Left ventricle myocardium inferior (tissue), 1 donor: ENCODE results near the gene VTI1A. TPM values are rescaled to one million over a fixed set of nuclear protein-coding genes. Genes with fewer than 3 reads are reported as not detected.

Source experiments
- DNase-seq: peaks from one replicate; pipeline ENCODE4 v3.0.0-alpha.2; 2020
- H3K27ac ChIP-seq: fragments of 200-600 bp; replicated peaks from 2 replicates; pipeline ENCODE4 v1.8.0; 2021
- H3K27me3 ChIP-seq: fragments of 200-600 bp; 2 replicates; pipeline ENCODE4 v1.8.0; 2021; ENCODE audit warnings: low read depth
- H3K36me3 ChIP-seq: fragments of 200-600 bp; 2 replicates; pipeline ENCODE4 v1.8.0; 2021
- H3K4me1 ChIP-seq: fragments of 200-600 bp; 2 replicates; pipeline ENCODE4 v1.8.0; 2021
- H3K4me3 ChIP-seq: fragments of 200-600 bp; 2 replicates; pipeline ENCODE4 v1.8.0; 2021; ENCODE audit warnings: mild to moderate bottlenecking, moderate library complexity
- H3K9me3 ChIP-seq: fragments of 200-600 bp; replicated peaks from 2 replicates; pipeline ENCODE4 v1.8.0; 2021
- intact Hi-C: fragments of 100-400 bp; cut with micrococcal nuclease; formaldehyde crosslinking; loops from one replicate; pipeline ENCODE4 v1.11.0; 2022
- total RNA-seq: library from RNA; stranded (reverse); fragmentation: NEBNext Ultra II Directional; extraction: Animal tissue kit (Norgen Biotek cat#: 25700); gene quantifications from one replicate; pipeline ENCODE4 v1.2.1, GENCODE V29; 2021
- TF ChIP-seq, protein P1 (sequence below): fragments of 200-600 bp; IDR thresholded peaks from 2 replicates; pipeline ENCODE4 v1.8.0; 2021; ENCODE audit warnings: antibody characterized with exemption, mild to moderate bottlenecking, borderline replicate concordance
- donor health status: DM: no; HTN: yes; CAD: no; lungs with severe emphysema.

Gene VTI1A
- total RNA-seq, 1 donor from 2014 or later, result 20.5 TPM

DNA sequence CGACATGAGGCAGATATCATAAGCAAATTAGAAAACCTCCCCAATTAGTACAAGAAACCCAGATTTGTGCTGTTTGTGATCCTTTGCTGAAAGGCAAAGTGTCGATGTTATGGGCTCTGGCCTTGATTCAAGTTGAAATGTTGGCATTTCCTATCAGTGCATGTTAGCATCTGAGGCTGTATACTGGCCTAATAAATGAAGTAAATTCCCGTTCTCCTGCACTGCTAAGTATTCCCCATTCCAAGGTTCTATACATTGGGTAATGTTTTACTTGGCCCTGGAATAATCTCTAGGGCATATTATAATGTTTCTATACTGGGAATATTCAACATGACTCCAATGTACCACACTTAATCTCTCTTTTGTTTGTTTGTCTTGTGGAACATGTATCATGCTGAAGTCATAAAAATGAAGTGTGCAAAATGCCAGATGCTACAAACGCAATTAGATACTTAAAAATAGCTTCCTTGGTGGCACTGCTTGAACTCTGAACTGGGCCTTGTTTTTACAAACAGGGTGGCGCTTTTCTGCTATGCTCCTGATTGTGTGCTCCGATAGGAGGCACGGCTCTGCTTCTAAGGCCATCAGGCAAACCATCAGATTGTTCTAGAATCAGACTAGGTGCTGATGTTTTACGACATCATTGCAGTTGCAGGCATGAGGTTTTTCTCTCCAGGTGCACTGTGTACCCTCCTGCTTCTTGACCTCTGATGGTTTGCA lies 346.3 kb downstream of the VTI1A start:
- Histone ChIP-seq H3K9me3 (peaks cover 15% of the 10 kb centered on the region), H3K4me1 (peaks cover 14% of the 10 kb centered on the region), H3K27ac (peak overlapping the region; percentile 43), H3K27me3 (no peaks in the 10 kb centered on the region), H3K4me3 (peak overlapping the region; percentile 15), H3K36me3 (no peaks in the 10 kb centered on the region)
- TF ChIP-seq, protein P1, sequence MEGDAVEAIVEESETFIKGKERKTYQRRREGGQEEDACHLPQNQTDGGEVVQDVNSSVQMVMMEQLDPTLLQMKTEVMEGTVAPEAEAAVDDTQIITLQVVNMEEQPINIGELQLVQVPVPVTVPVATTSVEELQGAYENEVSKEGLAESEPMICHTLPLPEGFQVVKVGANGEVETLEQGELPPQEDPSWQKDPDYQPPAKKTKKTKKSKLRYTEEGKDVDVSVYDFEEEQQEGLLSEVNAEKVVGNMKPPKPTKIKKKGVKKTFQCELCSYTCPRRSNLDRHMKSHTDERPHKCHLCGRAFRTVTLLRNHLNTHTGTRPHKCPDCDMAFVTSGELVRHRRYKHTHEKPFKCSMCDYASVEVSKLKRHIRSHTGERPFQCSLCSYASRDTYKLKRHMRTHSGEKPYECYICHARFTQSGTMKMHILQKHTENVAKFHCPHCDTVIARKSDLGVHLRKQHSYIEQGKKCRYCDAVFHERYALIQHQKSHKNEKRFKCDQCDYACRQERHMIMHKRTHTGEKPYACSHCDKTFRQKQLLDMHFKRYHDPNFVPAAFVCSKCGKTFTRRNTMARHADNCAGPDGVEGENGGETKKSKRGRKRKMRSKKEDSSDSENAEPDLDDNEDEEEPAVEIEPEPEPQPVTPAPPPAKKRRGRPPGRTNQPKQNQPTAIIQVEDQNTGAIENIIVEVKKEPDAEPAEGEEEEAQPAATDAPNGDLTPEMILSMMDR, result no peak
- no peak for DNase-seq
- intact Hi-C loops, result no loop called here

DNA sequence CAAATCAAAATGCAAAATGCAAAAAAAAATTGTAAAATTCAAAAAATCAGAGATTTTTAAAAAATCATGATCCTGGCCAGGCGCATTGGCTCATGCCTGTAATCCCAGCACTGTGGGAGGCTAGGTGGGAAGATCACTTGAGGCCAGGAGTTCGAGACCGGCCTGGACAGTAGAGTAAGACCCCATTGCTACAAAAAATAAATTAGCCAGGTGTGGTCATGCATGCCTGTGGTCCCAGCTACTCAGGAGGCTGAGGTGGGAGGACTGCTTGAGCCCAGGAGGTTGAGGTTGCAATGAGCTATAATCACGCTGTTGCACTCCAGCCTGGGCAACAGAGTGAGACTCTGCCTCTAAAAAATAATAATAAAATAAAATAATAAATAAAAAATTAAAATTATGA lies 347.2 kb downstream of the VTI1A start:
- H3K27me3 ChIP-seq, result no peaks in the 10 kb centered on the region
- peaks cover 14% of the 10 kb centered on the region for H3K4me1 ChIP-seq
- H3K4me3 ChIP-seq, result no peak overlapping the region
- no peaks in the 10 kb centered on the region for H3K36me3 ChIP-seq
- no peak overlapping the region for H3K27ac ChIP-seq
- intact Hi-C loops, result no loop called here
- no peak for DNase-seq
- TF ChIP-seq, protein P1, result no peak
- peaks cover 6% of the 10 kb centered on the region for H3K9me3 ChIP-seq

DNA sequence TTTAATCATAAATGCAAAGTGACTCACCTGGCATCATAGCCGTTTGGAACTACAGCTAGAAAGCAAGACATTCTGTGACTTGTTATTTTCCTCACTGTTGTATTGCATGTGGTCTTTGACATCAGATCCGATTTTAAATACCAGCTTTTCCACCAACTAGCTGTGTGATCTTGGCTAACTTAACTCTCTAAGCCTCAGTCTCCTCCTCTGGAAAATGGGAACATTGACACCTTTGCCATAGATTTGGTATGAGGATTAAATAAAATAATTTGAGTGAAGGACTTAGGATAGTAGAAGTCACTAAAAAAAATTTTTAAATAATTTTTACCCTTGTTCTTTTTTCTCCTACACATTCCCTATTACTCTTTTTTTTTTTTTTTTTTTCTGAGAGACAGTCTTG lies 348.1 kb downstream of the VTI1A start:
- no peak for DNase-seq
- H3K36me3 ChIP-seq, result no peaks in the 10 kb centered on the region
- H3K27me3 ChIP-seq, result no peaks in the 10 kb centered on the region
- no peak overlapping the region for H3K4me3 ChIP-seq
- H3K27ac ChIP-seq, result no peak overlapping the region
- H3K9me3 ChIP-seq, result no peaks in the 10 kb centered on the region
- TF ChIP-seq, protein P1, result no peak
- intact Hi-C loops, result no loop called here
- peaks cover 14% of the 10 kb centered on the region for H3K4me1 ChIP-seq

DNA sequence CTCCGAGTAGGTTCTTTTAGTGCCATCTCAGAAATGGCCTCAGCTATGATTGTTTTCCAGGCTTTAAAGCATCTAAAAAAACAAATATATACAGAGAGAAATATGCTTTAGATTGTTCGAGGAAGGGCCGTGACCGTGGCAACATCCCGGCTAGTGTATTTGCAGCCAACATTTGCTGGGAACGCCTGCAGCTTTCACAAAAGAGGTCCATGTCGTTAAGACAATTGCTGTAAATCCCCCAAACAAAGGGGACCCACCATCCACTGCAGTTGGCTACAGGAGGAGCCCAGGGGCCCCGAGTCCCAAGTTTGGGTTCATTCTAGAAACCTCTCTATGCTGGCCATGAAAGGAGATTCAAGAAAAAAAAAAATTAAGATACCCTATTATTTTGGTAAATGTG lies 350.2 kb downstream of the VTI1A start:
- intact Hi-C loops, result no loop called here
- TF ChIP-seq, protein P1, result no peak
- DNase-seq, result no peak
- Histone ChIP-seq H3K27me3 (no peaks in the 10 kb centered on the region), H3K4me1 (peaks cover 14% of the 10 kb centered on the region), H3K27ac (no peak overlapping the region), H3K36me3 (no peaks in the 10 kb centered on the region), H3K4me3 (no peak overlapping the region), H3K9me3 (no peaks in the 10 kb centered on the region)

DNA sequence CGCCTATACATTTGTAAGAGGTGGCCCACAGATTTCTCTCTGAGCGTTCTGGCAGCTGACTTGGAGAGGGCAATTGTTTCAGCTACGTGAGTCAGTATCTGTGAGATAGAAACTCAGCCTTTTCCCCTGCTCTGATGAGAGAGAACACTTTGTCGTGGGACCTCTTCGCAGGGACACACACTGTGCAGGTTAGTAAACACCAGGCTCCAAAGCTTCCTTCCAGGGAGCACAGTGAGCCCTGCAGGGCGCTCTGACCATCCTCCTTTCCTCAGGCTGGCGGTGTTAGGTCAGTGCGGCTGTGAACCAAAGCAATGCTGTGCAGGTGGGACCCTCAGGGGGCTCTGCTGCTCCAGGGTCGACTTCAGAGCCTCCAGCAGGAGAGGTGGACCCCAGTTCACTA lies 350.8 kb downstream of the VTI1A start:
- H3K27ac ChIP-seq, result no peak overlapping the region
- intact Hi-C loops, result no loop called here
- TF ChIP-seq, protein P1, result no peak

More for the DNA sequence above, 350.8 kb downstream of the VTI1A start:
- Histone ChIP-seq H3K4me3 (no peak overlapping the region), H3K4me1 (peaks cover 9% of the 10 kb centered on the region), H3K27me3 (no peaks in the 10 kb centered on the region), H3K9me3 (no peaks in the 10 kb centered on the region), H3K36me3 (no peaks in the 10 kb centered on the region)
- DNase-seq, result no peak
